Measurements from ENCODE around the gene ANAPC2.

Gene ANAPC2

DNA sequence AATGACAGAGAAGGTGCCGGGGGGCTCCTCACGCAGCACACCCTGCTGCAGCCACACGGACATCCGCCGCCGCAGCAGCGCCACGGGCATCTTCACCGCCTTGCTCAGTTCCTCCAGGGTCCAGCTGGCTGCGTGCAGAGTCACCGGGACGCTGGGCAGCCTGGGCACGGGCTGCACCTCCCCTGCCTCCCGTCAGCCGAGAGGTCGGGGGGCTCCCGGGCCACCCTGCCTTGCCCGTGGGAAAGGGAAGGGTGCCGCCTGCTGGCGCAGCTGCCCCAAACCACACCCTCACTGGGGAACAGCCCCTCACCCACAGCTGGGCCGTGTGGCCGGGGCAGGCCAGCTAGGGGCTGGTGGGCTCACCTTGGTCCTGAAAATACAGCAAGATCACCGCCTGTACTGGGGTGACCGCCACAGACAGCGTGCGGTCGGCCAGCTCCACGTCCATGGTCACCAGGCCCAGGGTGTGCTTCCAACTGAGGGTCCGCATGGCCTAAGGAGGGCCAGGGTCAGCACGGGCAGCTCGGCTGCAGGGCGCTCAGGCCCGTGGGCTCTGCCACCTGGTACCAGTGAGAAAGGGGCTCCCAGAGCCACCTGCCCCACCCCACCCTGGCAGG, 12.9 kb downstream of the ANAPC2 start:
- no peak for DNase-seq (ENCODE audit: low read depth in 2 of 2)

DNA sequence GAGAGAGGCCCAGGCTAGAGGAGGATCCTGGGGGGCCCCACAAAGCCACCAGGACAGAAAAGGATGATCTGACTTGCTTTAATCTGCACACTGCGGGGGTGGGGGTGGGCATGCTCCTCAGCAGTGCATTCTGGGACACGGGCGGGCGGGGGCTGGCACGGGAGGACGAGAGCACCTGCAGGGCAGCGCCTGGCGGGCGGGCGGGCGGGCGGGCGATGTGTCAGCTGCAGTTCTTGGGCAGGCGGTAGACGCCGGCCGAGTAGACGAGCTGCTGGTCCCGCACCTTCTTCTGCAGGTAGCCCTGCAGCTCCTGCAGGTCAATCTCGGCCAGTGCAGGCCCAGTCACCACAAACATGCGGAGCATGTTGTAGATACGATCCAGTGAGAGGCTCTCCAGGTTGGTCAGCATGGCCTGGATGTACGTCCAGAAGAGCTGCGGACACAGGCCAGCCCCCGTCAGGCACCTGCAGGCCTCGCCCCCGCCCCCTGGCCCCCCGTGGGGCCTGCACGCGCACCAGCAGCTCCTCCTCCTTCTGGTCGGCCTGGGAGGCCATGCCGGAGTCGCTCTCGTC, 13.6 kb downstream of the ANAPC2 start:
- DNase-seq (ENCODE audit: low read depth in 2 of 2): peak in 1 of 2 donors; percentile 26

DNA sequence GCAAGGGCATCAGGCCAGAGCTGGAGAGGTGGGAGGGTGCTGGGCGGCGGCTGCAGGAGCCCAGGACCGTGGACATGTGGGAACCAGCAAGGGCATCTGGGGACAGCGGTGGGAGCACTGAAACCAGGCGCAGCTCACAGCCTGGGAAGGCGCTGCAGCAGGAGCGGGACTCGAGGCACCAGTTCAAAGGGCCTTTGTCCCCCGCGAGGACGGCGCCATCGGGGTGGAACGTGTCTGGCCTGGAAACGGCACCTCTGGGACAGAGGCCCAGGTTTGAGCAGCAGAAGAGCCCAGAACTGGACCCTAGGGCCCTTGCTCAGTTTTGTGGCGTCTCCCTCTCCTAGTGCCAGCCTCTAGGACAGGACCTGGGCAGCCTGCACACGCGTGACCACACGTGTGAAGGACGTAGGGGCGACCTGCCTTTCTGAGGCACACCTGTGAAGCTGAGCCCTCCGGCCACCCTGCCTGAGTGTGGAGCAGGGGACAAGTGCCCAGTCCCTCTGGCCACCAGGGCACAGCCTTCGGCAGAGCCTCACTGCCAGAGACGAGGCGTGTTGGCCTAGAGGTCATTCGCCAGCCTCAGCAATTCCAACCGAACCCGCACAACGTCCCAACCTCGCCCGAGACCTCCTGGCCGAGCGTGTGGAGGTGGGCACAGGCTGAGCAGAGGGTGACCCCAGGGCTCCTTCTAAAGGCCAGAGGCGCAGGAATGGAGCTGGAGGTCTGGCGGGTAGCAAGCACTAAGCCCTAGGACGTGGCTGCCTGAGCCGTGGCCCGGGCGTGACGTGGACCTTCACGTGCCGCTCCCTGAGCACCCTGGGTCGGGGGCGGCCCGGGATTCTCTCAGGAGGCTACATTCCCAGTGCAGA, 14.3 kb downstream of the ANAPC2 start:
- no peak for DNase-seq (ENCODE audit: low read depth in 2 of 2)

DNA sequence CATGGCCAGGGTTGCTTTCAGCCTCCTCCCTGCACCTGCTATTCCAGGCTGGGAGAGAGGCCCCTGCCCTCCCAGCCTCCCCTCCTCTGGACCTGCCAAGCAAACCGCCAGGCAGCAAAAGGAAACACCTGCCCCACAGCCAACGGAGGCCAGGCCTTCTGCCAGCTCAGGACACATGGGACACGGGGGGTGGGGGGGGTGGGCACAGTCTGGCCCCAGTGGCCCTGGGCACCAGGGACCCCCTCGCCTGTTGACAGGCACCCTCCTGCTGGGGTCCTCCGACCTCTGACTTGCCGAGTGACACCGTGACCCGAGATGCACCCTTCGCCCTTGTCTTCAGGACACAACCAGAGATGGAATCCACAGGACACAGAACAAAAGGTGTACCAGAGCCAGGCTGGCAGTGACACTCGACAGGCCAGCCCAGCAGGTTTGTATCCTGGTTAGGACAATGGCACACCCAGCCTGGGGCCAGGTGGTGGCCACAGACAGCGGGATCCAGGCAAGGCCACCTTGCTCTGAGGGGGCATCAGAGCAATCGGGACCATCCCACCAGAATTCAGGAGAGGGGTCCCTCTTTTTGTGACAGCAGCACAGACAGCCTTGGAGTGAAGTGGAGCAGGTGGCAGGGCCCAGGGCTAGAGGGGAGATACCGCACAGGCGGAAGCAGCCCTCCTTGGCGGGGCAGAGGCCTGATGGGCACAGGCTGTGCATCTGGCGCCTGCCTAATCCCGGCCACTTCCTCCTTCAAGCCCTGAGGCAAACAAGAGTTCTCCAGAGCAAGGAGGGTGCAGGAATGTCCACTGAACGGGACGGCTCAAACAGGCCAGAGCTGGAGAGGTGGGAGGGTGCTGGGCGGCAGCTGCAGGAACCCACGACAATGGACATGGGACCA, 15.2 kb downstream of the ANAPC2 start:
- DNase-seq (ENCODE audit: low read depth in 2 of 2): no peak

DNA sequence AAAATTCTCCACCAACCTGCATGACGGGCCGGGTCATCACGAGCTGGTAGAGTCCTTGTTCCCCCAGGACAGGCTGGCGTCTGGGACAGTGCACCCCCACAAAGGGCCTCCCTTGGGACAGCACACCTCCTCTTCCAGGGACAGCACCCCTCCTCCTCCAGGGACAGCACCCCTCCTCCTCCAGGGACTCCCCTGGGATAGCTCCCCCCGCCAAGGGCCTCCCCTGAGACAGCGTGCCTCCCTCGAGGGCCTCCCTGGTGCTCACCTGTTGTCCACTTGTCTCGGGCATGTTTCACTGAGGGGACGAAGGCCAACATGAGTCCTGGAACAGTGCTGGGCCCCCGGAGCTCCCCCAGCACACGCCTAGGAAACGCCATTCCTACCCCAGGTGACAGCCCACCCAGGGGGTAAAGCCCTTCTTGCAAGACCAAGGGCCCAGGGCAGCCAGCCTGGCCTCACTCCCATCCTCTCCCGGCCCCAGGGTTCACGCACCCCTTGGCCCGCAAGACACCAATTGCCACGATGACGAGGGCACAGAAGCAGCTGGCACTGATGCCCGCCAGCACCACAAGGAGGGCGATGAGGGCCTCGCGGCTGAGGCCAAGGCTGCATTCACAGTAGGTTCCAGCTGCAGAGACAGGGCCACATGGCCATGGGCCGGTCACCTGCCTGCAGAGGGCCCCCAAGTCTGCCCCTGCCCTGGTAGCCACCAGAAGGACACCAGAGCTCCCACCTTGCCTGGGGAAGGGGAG, 17.0 kb downstream of the ANAPC2 start:
- DNase-seq (ENCODE audit: low read depth in 2 of 2): no peak

DNA sequence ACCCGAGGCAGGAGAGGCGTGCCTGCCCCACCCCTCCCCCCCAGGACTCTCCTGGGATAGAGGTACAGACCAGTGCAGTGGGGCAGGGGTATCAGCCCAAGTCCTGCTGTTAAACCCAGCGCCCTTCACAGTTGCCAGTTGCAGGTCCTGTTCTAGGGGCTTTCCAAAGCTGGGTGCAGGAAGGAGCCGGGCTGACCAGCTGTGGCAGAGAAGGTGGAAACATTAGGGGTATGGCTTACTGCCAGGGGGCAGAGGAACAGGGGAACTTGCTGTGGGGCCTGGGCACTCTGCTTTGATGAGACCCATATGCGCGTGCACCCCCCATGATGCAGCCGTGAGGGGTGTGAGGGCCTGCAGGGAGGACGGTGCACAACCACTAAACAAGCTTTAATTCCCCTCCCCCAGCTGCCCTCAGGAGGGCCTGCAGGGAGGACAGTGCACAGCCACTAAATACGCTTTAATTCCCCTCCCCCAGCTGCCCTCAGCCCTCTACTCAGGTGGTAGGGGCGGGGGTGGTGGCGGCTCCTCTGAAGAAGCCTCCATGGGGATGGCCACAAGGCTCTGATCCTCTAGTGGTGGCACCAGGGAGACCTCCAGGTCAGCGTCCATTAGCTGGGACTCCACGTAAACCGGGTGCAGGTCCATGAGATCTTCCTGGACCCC, 17.7 kb downstream of the ANAPC2 start:
- no peak for DNase-seq (ENCODE audit: low read depth in 2 of 2)

DNA sequence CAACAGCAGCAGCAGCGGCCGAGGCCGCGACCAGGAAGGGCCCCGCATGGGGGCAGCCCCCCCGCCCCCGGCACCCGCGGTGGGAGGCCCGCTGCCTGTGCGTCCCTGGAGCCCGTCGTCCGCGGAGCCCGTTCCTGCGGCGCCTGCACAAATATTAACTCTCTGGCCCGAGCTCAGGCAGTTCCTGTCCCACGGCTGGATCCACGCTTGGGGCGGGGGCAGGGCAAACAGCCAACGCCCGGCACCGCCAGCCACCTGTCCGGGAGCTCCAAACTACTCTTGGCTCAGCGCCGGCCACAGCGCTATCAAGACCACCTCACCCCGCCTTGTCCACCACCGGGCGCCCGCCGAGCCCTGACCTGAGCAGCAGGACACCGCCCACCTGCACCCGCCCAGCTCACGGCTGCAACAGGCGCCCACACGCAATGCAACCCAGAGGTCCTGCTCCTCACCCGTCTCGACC, 18.4 kb downstream of the ANAPC2 start, which contains the start of gene LRRC26:
LRRC26 (minus strand) TSS at position 156 of the 463 bp plus-strand sequence; CDS start at position 48, 108 bp downstream.
- no peak for DNase-seq (ENCODE audit: low read depth in 2 of 2)

DNA sequence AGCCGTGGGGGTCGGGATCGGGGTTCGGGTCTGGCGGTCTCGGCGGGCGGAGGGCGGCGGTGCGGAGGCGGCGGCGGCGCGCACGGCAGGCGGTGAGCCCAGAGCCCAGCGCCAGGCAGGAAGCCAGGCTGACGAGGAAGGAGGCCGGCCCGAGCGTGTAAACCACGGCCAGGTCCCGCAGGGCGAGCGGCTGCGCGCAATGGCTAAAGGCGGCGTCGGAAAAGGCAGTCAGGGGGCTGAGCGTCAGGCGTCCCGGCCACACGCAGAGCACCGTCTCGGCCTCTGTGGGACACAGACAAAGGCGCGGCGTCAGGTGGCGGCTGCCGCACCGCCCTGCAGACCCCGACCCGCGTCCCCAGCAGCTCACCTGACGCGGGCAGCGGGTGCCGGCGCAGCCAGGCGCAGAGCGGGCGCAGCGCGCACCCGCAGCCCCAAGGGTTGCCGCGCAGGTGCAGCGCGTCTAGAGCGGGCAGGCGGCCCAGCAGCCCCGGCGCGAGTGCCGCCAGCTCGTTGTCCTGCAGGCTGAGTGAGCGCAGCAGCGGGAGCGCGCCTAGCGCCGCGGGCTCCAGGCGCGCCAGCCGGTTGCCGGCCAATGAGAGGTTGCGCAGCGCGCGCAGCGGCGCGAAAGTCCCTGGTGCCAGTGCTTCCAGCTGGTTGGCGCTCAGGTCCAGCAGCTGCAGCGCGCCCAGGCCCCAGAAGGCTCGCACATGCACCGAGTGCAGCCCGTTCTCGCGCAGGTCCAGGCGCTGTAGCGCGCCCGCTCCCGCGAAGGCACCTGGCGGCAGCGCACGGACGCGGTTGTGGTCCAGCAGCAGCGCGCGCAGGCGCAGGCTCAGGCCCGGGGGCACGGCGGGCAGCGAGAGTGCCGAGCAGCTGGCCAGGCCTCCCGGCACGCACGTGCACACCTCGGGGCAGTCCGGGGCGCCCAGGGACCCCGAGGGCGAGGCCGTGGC, 19.2 kb downstream of the ANAPC2 start:
- no peak for DNase-seq (ENCODE audit: low read depth in 2 of 2)

DNA sequence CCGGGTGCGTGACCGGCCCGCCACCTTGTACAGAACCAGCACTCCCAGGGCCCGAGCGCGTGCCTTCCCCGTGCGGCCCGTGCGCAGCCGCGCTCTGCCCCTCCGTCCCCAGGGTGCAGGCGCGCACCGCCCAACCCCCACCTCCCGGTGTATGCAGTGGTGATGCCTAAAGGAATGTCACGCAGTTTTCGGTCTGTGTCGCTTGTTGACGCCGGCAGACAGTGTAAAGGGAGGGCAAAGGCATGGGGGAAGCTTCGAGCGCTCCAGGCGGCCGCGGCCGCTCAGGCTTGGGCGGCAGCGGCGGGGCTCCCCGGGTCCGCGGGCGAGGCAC, 19.8 kb downstream of the ANAPC2 start:
- no peak for DNase-seq (ENCODE audit: low read depth in 2 of 2)

DNA sequence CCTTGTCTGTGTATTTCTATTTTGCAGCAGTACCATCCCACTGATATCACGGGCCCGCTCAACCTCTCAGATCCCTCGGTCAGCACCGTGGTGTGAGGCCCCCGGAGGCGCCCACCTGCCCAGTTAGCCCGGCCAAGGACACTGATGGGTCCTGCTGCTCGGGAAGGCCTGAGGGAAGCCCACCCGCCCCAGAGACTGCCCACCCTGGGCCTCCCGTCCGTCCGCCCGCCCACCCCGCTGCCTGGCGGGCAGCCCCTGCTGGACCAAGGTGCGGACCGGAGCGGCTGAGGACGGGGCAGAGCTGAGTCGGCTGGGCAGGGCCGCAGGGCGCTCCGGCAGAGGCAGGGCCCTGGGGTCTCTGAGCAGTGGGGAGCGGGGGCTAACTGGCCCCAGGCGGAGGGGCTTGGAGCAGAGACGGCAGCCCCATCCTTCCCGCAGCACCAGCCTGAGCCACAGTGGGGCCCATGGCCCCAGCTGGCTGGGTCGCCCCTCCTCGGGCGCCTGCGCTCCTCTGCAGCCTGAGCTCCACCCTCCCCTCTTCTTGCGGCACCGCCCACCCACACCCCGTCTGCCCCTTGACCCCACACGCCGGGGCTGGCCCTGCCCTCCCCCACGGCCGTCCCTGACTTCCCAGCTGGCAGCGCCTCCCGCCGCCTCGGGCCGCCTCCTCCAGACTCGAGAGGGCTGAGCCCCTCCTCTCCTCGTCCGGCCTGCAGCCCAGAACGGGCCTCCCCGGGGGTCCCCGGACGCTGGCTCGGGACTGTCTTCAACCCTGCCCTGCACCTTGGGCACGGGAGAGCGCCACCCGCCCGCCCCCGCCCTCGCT, 20.4 kb downstream of the ANAPC2 start:
- DNase-seq (ENCODE audit: low read depth in 2 of 2): no peak

DNA sequence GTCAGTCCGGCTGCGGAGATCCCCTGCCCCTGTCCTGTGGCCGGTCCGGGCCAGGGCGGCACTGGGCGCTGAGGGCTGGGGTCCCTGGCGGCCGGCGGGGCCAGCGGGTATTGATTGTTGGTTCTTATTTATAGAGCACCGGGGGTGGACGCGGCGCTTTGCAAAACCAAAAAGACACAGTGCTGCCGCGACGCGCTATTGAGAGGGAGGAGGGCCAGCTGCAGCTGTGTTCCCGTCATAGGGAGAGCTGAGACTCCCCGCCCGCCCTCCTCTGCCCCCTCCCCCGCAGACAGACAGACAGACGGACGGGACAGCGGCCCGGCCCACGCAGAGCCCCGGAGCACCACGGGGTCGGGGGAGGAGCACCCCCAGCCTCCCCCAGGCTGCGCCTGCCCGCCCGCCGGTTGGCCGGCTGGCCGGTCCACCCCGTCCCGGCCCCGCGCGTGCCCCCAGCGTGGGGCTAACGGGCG, 21.0 kb downstream of the ANAPC2 start:
- no peak for DNase-seq (ENCODE audit: low read depth in 2 of 2)

DNA sequence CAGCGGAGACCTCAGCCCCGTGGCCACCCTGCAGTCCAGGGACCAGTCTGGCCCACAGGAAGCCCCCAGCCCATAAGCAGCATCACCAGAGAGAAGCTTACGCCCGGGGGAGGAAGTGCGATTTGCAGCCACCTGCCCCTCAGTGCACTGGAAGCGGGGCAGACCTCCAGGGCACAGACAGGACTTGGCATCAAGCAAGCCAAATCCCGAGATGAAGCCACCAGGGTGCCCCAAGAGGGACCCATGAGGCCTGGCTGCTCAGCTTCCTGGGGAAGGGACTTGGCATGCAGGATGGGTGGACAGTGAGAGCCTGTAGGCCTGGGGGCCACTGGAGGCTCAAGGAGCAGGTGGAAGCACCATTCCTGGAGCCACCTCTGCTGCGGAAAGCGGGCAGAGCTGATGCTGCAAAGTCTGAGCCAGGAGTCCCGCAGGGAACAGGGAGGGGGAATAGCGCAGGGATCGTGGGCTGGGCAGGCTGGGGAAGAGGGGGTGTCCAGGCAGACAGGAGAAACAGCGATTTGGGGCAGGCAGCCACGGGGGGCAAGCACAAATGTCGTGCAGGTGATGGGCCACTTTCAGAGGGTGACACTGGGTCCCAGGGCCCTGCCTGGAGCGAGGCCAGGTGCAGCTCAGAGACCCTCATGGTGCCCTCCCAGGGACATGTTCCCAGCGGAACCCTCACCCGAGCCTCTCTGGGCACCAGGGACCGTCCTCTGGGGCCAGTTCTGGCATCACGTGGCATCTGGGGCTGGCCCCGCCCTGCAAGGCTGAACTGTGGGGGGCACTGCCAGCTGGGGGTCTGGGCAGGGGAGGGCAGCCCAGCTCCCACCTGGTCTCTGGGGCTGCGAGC, 21.8 kb downstream of the ANAPC2 start:
- no peak for DNase-seq (ENCODE audit: low read depth in 2 of 2)

DNA sequence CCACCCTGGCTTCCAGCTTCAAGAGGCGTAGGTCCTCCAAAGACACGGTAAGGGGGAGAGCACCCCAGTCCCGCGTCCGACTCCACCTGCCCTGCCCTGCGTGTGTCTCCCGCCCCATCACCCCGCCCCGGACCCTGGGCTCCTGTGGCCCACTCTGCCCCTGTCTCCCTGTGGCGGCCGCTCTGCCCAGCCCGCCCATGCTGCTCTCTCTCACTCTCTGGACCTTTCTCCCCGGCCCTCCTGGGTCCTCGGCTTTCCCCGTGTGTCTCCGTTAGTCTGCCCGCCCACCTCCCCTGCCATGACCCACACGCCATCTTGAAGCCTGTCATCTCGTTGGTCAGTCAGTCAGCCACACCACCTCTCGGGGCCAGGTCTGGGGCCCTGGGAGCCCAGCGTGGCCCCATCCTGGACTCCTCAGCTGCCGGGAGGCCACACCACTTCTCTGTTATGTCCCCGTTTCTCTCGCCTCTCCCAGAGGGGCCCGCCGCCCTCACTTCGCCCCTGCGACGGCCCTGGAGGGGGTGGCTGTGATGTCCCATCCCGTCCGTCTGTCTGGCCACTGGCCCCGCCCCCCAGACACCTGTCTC, 23.0 kb downstream of the ANAPC2 start:
- no peak for DNase-seq (ENCODE audit: low read depth in 2 of 2)

DNA sequence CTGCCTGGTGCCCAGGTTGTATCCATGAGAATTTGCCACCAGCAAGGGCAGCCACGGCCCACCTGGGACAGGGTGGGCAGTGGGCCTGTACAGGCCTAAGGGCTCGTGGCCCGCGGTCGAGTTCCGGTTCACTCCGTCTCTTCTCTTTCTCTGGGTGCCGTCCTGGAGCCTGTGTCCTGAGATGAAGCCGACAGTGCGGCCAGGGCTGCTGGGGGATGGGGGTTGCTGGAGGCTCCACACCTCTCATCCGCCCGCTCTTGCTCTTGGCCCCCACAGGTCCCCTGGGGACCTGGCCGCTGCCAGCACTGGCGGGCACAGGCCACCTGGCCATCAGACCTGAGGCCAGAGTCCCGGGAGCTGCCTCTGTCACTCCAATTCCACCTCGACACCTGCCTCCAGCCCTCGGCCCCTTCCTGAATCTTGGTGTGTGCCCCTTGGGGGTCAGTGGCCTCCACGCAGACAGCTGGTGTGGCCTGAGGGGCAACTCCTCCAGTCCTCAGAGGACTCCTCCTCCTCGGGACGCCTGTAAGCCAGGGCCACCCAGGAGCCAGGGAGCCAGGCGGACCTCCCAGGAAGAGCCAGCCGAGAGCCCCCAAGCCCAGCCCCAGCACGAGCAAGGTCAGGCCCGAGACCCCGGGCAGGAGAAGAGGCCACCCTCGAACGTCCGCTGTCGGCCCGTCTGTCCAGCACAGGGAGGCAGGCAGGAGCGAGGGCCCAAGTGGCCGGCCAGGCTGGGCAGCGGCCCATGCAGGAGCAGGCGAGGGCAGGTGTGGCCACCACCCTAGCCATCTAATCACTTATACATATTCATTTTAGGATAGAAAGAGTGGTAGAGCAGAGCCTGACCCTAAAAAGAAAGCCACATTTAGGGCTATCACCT, 23.8 kb downstream of the ANAPC2 start:
- DNase-seq (ENCODE audit: low read depth in 2 of 2): no peak

DNA sequence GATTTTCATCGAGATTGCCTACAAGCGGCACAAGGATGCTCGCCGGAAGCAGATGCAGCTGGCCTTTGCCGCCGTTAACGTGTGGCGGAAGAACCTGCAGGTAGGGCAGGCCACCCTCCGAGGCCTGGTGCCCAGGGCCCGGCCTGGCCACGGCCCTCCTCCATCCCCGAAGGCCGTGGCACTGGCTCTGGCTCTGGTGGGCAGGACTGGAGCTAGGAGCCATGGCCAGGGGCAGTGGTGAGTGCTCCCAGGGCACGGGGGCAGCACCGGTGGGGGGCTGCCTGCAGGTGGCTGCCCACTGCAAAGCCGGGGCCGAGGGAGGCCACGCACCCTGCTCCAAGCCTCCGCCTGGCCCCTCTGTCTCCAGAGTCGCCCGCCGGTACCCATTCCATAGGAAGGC, 24.6 kb downstream of the ANAPC2 start:
- no peak for DNase-seq (ENCODE audit: low read depth in 2 of 2)

DNA sequence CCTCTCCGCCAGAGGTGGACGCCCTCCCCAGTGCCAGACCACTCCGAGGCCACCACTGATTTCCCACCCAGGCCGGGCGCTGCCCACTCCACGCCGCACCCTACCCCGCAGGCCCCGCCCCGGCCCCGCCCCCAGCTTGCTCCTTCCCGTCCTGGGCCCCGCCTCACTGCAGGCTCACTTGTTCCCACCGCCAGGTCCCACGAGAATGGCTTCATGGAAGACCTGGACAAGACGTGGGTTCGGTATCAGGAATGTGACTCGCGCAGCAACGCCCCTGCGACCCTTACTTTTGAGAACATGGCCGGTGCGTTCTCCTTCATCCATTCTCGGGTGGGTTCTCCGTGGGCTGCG, 25.0 kb downstream of the ANAPC2 start:
- no peak for DNase-seq (ENCODE audit: low read depth in 2 of 2)
